GM10847 (cell line): ENCODE data around the gene LRP1.

Experiments used
- POLR2A ChIP-seq: IDR thresholded peaks from 2 replicates; pipeline ENCODE4 v1.6.1; 2011; ENCODE audit not compliant: insufficient read length; ENCODE audit errors: extremely low read depth

Gene LRP1

GRCh38 chr12:57242691-57243454 is 114.6 kb downstream of the LRP1 start:
- no peak for TF ChIP-seq POLR2A

GRCh38 chr12:57243521-57244311 is 115.4 kb downstream of the LRP1 start:
- no peak for TF ChIP-seq POLR2A

GRCh38 chr12:57244312-57244696 is 116.0 kb downstream of the LRP1 start:
- TF ChIP-seq POLR2A = no peak

- TF ChIP-seq POLR2A = no peak
These were observed 118.8 kb downstream of the LRP1 start for GRCh38 chr12:57247041-57247440.

- no peak for TF ChIP-seq POLR2A
These were observed 120.9 kb downstream of the LRP1 start for GRCh38 chr12:57248934-57249742.

GRCh38 chr12:57250541-57250940 is 122.3 kb downstream of the LRP1 start:
- TF ChIP-seq POLR2A = no peak

- TF ChIP-seq POLR2A = no peak
These were observed 122.7 kb downstream of the LRP1 start, which contains the start of gene STAC3 for GRCh38 chr12:57250956-57251355. STAC3 (minus strand) TSS chr12:57251187; CDS start chr12:57249636, 1,551 bp downstream.

GRCh38 chr12:57254506-57255280 is 126.4 kb downstream of the LRP1 start:
- TF ChIP-seq POLR2A = no peak

GRCh38 chr12:57255916-57256315 is 127.6 kb downstream of the LRP1 start:
- TF ChIP-seq POLR2A = no peak

- TF ChIP-seq POLR2A = no peak
These were observed 131.0 kb downstream of the LRP1 start for GRCh38 chr12:57258977-57259970.

GRCh38 chr12:57260366-57260765 is 132.1 kb downstream of the LRP1 start:
- no peak for TF ChIP-seq POLR2A

GRCh38 chr12:57261428-57261865 is 133.2 kb downstream of the LRP1 start:
- TF ChIP-seq POLR2A = no peak

GRCh38 chr12:57262126-57262822 is 134.0 kb downstream of the LRP1 start:
- TF ChIP-seq POLR2A = no peak
